ENCODE measurements around the gene ECPAS. TPM values are rescaled to one million over a fixed set of nuclear protein-coding genes. Genes with fewer than 3 reads are reported as not detected.

The ECPAS gene
- total RNA-seq, 1 experiment from 2014 or later, result 71.1 TPM

- TF ChIP-seq SP1 (IDR thresholded peaks at IDR 0.05; ENCODE audit: low read depth), result no peak
These were observed 49.1 kb upstream of the ECPAS start (continued) for GRCh38 chr9:111533099-111533790.

DNA sequence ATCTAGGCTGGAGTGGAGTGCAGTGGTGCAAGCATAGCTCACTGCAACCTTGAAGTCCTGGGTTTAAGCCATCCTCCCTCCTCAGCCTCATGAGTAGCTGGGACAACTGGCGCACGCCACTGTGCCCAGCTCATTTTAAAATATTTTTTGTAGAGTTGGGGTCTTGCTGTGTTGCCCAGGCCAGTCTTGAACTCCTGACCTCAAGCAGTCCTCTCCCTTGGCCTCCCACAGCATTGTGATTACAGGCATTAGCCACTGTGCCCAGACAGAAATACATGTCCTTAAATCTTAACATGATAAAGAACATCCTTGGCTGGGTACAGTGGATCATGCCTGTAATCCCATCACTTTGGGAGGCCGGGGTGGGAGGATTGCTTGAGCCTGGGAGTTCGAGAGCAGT is 47.5 kb upstream of the ECPAS start:
- H3K4me2 ChIP-seq (ENCODE audit: low read length), result no peak overlapping the region
- no peaks in the 10 kb centered on the region for H4K20me1 ChIP-seq (ENCODE audit: insufficient read depth)
- no peaks in the 10 kb centered on the region for H3K9me2 ChIP-seq (ENCODE audit: insufficient read depth)
- H3K36me3 ChIP-seq (ENCODE audit: control insufficient read depth in 1 of 2, insufficient read depth in 2 of 2, low read length in 2 of 2), result peaks cover 0 to 16% of the 10 kb centered on the region in 2 experiments; a peak in 2 of 4 replicates
- ChIA-PET CTCF (no interaction called here), RAD21 (ENCODE audit: low non-redundant PET in 1 of 2, low total read pairs in 2 of 2, uncharacterized antibody in 2 of 2, unreplicated experiment in 2 of 2) (no interaction called here), POLR2A (no interaction called here)
- no peak overlapping the region for H3K9ac ChIP-seq (ENCODE audit: low read length)
- no peaks in the 10 kb centered on the region for H3K4me1 ChIP-seq (ENCODE audit: control insufficient read depth in 1 of 2, insufficient read depth in 2 of 2, low read length in 2 of 2)
- H3K9me3 ChIP-seq (ENCODE audit: control insufficient read depth in 1 of 2, insufficient read depth in 1 of 2, low read depth in 1 of 2, low read length in 2 of 2), result peaks cover 0 to 3% of the 10 kb centered on the region in 2 experiments; a peak in 1 of 4 replicates
- BruUV-seq (replicated peaks), result no TSS peak
- H2AFZ ChIP-seq (ENCODE audit: low read depth, low read length, poor library complexity, severe bottlenecking), result no peak overlapping the region
- H3K27me3 ChIP-seq (ENCODE audit: insufficient read depth, low read length), result no peaks in the 10 kb centered on the region
- H3K79me2 ChIP-seq (ENCODE audit: insufficient read depth, low read length), result no peaks in the 10 kb centered on the region
- TF ChIP-seq SP1 (IDR thresholded peaks at IDR 0.05; ENCODE audit: low read depth) (no peak), SIN3A (IDR thresholded peaks at IDR 0.05; ENCODE audit: low read depth) (no peak), SRF (IDR thresholded peaks at IDR 0.05; ENCODE audit: low read depth) (no peak), TCF7L2 (IDR thresholded peaks at IDR 0.05; ENCODE audit: borderline replicate concordance, extremely low read depth, insufficient read depth, insufficient read length) (no peak), ZFX (IDR thresholded peaks at IDR 0.05) (no peak), EZH2 (IDR thresholded peaks at IDR 0.05) (no peak), RAD21 (IDR thresholded peaks at IDR 0.05; ENCODE audit: low read depth) (no peak), YY1 (IDR thresholded peaks at IDR 0.05; ENCODE audit: extremely low read depth, insufficient replicate concordance, low read depth, low read length) (no peak)
- TF ChIP-seq, protein P1, sequence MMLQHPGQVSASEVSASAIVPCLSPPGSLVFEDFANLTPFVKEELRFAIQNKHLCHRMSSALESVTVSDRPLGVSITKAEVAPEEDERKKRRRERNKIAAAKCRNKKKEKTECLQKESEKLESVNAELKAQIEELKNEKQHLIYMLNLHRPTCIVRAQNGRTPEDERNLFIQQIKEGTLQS (IDR thresholded peaks at IDR 0.05), result no peak
- H3K4me3 ChIP-seq (replicated peaks in 1 of 2; ENCODE audit: low read depth in 1 of 2, low read length in 2 of 2), result no peak overlapping the region
- H3K27ac ChIP-seq (ENCODE audit: low read depth, low read length), result no peak overlapping the region
- ATAC-seq (no peak), DNase-seq (ENCODE audit: low read depth, low spot score) (no peak)
- intact Hi-C loops (cut with micrococcal nuclease), result no loop called here

All from HCT116 (cell line).